ENCODE data around the gene TAS1R1. TPM values are rescaled to one million over a fixed set of nuclear protein-coding genes. Genes with fewer than 3 reads are reported as not detected.
A peak's percentile ranks its signal among the peaks of the same experiment; 100 is the strongest.

Gene TAS1R1
- not detected in 2 replicates for polyA plus RNA-seq (2011; rRNA removed)
- 0.03 TPM in 1 of 2 replicates, not detected in the other for polyA plus RNA-seq (2012; cell fraction: cytosol; rRNA removed)
- 0.02 and 0.07 TPM in 2 replicates for polyA plus RNA-seq (2012; cell fraction: nucleus; rRNA removed)
- polyA plus RNA-seq (2017; fragmentation: RNase III; extraction: RNeasy Plus Mini Kit Qiagen cat#74134 plus additional on column Dnase treatment), result 0.04 TPM in 1 of 3 replicates, not detected in the others
- polyA minus RNA-seq (2011; rRNA and poly(A)+ RNA removed), result not detected in 2 replicates

DNA sequence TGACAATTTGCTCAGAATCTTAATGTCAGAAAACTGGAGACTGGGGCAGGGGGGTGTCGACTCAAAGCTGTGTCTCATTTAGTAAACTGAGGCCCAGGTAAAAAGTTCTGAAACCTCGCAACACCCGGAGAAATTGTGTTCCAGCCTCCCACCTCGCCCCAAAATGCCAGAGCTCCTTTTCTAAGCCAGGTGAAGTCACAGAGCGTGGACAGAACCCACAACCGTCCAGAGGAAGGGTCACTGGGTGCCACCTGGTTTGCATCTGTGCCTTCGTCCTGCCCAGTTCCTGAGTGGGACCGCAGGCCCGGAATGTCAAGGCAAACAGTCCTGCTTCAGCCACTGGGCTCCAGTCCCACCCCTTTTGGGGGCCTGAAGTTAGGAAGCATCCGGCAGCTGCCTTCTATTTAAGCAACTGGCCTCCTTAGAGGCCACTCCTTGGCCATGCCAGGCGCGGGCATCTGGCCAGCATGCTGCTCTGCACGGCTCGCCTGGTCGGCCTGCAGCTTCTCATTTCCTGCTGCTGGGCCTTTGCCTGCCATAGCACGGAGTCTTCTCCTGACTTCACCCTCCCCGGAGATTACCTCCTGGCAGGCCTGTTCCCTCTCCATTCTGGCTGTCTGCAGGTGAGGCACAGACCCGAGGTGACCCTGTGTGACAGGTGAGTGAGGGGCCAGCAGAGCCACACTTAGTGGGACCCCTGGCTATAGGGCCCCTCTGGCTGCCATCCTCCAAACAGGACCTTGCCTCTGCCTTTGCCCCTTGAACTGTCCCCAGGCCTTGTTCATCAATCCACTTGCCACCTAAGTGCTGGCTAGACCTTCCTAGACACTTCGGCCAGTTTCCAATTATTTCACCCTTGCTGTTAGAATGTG lies at the start of gene TAS1R1:
TSS of gene TAS1R1 (plus strand) at position 401 of the 872 bp plus-strand sequence. CDS start at position 468, 67 bp downstream.
- WGBS (ENCODE audit: missing lambda C conversion rate), result 81% methylated on average over 16 of the region's 19 CpGs
- TF ChIP-seq RCOR1 (IDR thresholded peaks at IDR 0.05; ENCODE audit: low read depth, low read length) (no peak), RARB (CRISPR knock-in tag; IDR thresholded peaks at IDR 0.05) (no peak), JUN (IDR thresholded peaks at IDR 0.05) (no peak), SMC3 (IDR thresholded peaks at IDR 0.05) (no peak)
- Histone ChIP-seq H3K4me2 (peak within 1 kb of the TSS; percentile 80), H3K27ac (peak within 1 kb of the TSS; percentile 90 to 99), H3K4me1 (peaks cover 7% of the 10 kb centered on the region; the same call in 2 of the 3 replicates), H3K4me3 (peak within 1 kb of the TSS; percentile 96), H3K9me3 (no peaks in the 10 kb centered on the region)
- no peak for FAIRE-seq
- ATAC-seq, result peak in 1 of 2 experiments; percentile 31; a peak in 3 of 6 replicates
- DNase-seq (ENCODE audit: low read depth in 1 of 2, low spot score in 1 of 2), result no peak
- POLR2A ChIA-PET, result interaction anchor here (1.1 kb wide), 2 partner anchors 25 to 80 kb away, joined by 3 to 4 read pairs; partner anchors contain the start of gene ZBTB48
- CTCF ChIA-PET, result interaction anchor here (0.6 to 3.9 kb wide), 37 partner anchors 8 to 170 kb away, joined by 3 to 27 read pairs (median 4); partner anchors contain the start of genes PLEKHG5, THAP3 and ZBTB48

DNA sequence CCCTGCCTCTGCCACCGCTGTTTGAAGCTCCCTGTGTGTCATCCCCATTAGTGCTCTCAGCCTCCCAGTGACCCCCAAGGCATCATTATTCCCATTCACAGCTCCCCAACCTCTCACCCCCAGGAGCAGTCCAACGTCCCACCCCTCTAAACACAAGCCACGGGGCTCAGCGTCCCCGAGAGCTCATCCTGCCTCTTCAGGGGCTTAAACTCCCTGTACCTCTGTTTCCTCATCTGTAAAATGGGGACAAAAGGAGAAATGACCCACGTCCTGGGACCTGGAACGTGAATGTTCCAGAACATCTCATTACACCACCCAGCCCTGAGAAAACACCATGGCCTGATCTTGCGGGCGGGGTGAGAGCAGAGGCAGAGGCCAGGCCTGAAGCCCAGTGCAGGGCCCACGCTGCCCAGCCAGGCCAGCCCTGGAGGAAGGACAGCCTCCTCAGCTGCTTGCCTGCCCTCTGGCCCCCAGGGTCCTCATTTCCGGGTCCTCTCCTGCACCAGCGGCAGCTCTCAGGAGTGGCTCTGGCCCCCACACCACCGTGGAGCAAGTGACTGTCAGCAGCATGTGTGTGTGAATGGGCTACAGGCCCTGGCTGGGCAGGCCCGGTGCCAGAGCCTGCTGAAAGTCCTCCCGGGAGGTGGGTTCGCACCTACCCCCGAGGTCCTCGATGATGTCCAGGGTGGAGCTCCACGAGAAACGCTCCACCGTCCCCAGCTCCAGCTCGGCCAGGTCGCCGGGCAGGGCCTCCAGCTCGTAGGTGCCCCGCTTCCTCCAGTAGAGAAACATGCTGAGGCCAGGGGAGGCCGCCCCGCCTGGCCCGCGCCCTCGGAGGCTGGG lies 49.5 kb upstream of the TAS1R1 start:
- ChIA-PET CTCF (interaction anchor here (1.5 to 8.8 kb wide), 3 partner anchors 15 to 49 kb away, joined by 3 to 54 read pairs (median 5); partner anchors contain the start of genes NOL9, PLEKHG5 and TAS1R1), POLR2A (no interaction called here)
- WGBS (ENCODE audit: missing lambda C conversion rate), result 81% methylated on average over 5 of the region's 31 CpGs
- Histone ChIP-seq H3K4me1 (no peaks in the 10 kb centered on the region), H3K27ac (no peak overlapping the region), H3K4me3 (no peak overlapping the region), H3K9me3 (no peaks in the 10 kb centered on the region), H3K4me2 (no peak overlapping the region)
- TF ChIP-seq HEYL (CRISPR knock-in tag; IDR thresholded peaks at IDR 0.05) (no peak), GATA3 (IDR thresholded peaks at IDR 0.05; ENCODE audit: borderline replicate concordance) (no peak), FOXS1 (CRISPR knock-in tag; IDR thresholded peaks at IDR 0.05) (no peak), NFE2L2 (conservative IDR thresholded peaks at IDR 0.05; ENCODE audit: low read length) (no peak), EHMT2 (IDR thresholded peaks at IDR 0.05; ENCODE audit: low read depth) (no peak), CBX2 (IDR thresholded peaks at IDR 0.05; ENCODE audit: borderline replicate concordance, low read depth) (no peak), JUN (IDR thresholded peaks at IDR 0.05) (no peak), ZC3H11A (IDR thresholded peaks at IDR 0.05) (no peak), EP300 (IDR thresholded peaks at IDR 0.05) (no peak)
- TF ChIP-seq, protein P1, sequence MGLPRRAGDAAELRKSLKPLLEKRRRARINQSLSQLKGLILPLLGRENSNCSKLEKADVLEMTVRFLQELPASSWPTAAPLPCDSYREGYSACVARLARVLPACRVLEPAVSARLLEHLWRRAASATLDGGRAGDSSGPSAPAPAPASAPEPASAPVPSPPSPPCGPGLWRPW (IDR thresholded peaks at IDR 0.05), result no peak
- TF ChIP-seq, protein P2, sequence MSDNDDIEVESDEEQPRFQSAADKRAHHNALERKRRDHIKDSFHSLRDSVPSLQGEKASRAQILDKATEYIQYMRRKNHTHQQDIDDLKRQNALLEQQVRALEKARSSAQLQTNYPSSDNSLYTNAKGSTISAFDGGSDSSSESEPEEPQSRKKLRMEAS (IDR thresholded peaks at IDR 0.05), result no peak
- TF ChIP-seq, protein P3, sequence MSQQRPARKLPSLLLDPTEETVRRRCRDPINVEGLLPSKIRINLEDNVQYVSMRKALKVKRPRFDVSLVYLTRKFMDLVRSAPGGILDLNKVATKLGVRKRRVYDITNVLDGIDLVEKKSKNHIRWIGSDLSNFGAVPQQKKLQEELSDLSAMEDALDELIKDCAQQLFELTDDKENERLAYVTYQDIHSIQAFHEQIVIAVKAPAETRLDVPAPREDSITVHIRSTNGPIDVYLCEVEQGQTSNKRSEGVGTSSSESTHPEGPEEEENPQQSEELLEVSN (IDR thresholded peaks at IDR 0.05; ENCODE audit: borderline replicate concordance, low read depth), result no peak
- ATAC-seq (no peak), DNase-seq (ENCODE audit: low read depth in 1 of 2, low spot score in 1 of 2) (no peak), FAIRE-seq (no peak)

DNA sequence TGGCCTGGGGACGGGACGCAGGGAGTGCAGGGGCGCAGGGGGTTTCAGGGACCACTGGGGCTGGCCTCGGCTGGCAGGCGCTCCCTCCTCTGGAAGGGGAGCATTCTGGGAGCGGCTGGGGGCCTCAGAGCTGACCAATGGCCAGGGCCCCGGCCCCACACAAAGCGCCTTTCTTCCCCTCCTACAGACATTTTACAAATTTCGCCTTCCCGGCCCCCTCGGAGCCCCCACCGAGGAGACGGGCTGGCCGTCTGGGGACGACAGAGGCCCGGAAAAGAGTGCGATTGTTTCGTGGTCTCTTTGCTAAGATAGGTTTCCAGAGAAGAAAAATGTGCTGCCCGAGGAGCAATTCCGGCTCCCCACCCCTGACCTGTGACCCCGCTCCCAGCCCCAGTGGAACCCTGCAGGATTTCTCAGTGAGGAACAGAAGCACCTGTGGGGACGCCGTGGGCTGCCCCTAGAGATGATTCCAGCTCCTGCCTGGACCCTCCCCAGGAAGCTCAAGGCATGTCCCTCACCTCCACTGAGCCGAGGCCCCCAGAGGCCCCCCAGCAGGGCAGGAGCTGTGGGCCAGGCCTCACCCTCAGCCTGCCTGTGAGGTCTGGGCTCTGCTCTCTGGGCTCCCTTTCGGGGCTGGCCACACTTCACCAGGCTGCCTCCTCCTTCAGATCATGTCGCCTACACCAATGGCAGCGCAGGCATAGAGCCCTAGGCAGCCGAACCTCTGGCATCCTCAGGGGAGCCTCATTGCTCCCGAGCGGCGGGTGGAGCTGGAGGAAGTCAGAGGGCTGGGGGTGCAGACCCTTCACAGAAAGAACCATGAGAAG lies 48.7 kb upstream of the TAS1R1 start:
- H3K4me2 ChIP-seq, result no peak overlapping the region
- FAIRE-seq (no peak), DNase-seq (ENCODE audit: low read depth in 1 of 2, low spot score in 1 of 2) (no peak), ATAC-seq (no peak)
- H3K27ac ChIP-seq, result no peak overlapping the region
- no peak for TF ChIP-seq ESRRA (IDR thresholded peaks at IDR 0.05; ENCODE audit: borderline replicate concordance, low read length)
- TF ChIP-seq, protein P2 (IDR thresholded peaks at IDR 0.05), result no peak
- no peak for TF ChIP-seq BHLHE40 (IDR thresholded peaks at IDR 0.05; ENCODE audit: low read depth, low read length)
- no peak for TF ChIP-seq KDM1A (IDR thresholded peaks at IDR 0.05; ENCODE audit: low read depth)
- TF ChIP-seq CBX2 (IDR thresholded peaks at IDR 0.05; ENCODE audit: borderline replicate concordance, low read depth), result no peak
- TF ChIP-seq RFX5 (IDR thresholded peaks at IDR 0.05), result no peak
- TF ChIP-seq POLR2A (IDR thresholded peaks at IDR 0.05; ENCODE audit: low read length), result no peak
- no peak for TF ChIP-seq HDAC2 (IDR thresholded peaks at IDR 0.05)
- no peak for TF ChIP-seq TP53 (CRISPR knock-in tag; IDR thresholded peaks at IDR 0.05)
- no peak for TF ChIP-seq HOXA7 (CRISPR knock-in tag; IDR thresholded peaks at IDR 0.05)
- TF ChIP-seq HOXB5 (CRISPR knock-in tag; IDR thresholded peaks at IDR 0.05), result no peak
- TF ChIP-seq, protein P4, sequence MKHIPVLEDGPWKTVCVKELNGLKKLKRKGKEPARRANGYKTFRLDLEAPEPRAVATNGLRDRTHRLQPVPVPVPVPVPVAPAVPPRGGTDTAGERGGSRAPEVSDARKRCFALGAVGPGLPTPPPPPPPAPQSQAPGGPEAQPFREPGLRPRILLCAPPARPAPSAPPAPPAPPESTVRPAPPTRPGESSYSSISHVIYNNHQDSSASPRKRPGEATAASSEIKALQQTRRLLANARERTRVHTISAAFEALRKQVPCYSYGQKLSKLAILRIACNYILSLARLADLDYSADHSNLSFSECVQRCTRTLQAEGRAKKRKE (CRISPR knock-in tag; IDR thresholded peaks at IDR 0.05; ENCODE audit: low read depth), result no peak
- TF ChIP-seq CBX8 (IDR thresholded peaks at IDR 0.05), result no peak
- no peak for TF ChIP-seq FOXS1 (CRISPR knock-in tag; IDR thresholded peaks at IDR 0.05)
- no peak for TF ChIP-seq NR3C1 (IDR thresholded peaks at IDR 0.05)
- no peak for TF ChIP-seq HOXB13 (CRISPR knock-in tag; IDR thresholded peaks at IDR 0.05; ENCODE audit: low read depth)
- TF ChIP-seq FOSB (CRISPR knock-in tag; IDR thresholded peaks at IDR 0.05), result no peak
- H3K9me3 ChIP-seq, result no peaks in the 10 kb centered on the region
- ChIA-PET POLR2A (no interaction called here), CTCF (interaction anchor here (1.5 to 8.8 kb wide), 4 partner anchors 15 to 48 kb away, joined by 3 to 54 read pairs (median 4); partner anchors contain the start of genes NOL9, PLEKHG5 and TAS1R1)
- 71% methylated on average over 16 of the region's 31 CpGs for WGBS (ENCODE audit: missing lambda C conversion rate)
- no peak overlapping the region for H3K4me3 ChIP-seq
- no peaks in the 10 kb centered on the region for H3K4me1 ChIP-seq

Data from A549 (cell line).